ENCODE measurements around the gene SERPINB10. TPM values are rescaled to one million over a fixed set of nuclear protein-coding genes. Genes with fewer than 3 reads are reported as not detected.

SERPINB10 gene
- total and polyA plus RNA-seq, 2 donors from 2014 or later, result not detected

GRCh38 chr18:63890237-63890949 lies 17.4 kb upstream of the SERPINB10 start:
- H3K4me1 ChIP-seq (ENCODE audit: control insufficient read depth in 2 of 3, insufficient read depth in 2 of 3, low read depth in 1 of 3, low read length in 3 of 3), result no peaks in the 10 kb centered on the region
- no peaks in the 10 kb centered on the region for H3K9me3 ChIP-seq (ENCODE audit: control insufficient read depth in 2 of 3, insufficient read depth in 1 of 3, low read length in 3 of 3)
- no peak for DNase-seq
- intact Hi-C loops (cut with DNase I), result no loop called here
- no peaks in the 10 kb centered on the region for H3K36me3 ChIP-seq (ENCODE audit: control insufficient read depth in 2 of 3, insufficient read depth in 3 of 3, low read length in 3 of 3)
- FAIRE-seq, result no peak
- no peaks in the 10 kb centered on the region for H3K27me3 ChIP-seq (ENCODE audit: control insufficient read depth, insufficient read depth, low read length)
- no peak overlapping the region for H3K9ac ChIP-seq (ENCODE audit: low read length in 3 of 3)
- H3K27ac ChIP-seq (ENCODE audit: low read depth in 2 of 2, low read length in 2 of 2), result no peak overlapping the region
- no peak overlapping the region for H3K4me3 ChIP-seq (ENCODE audit: low read length in 3 of 3)
- TF ChIP-seq CTCF (IDR thresholded peaks at IDR 0.05; ENCODE audit: borderline replicate concordance, extremely low read depth, insufficient read depth), result no peak

- DNase-seq, result peak in 1 of 5 donors; percentile 21
- intact Hi-C loops (cut with DNase I), result no loop called here
Observed at GRCh38 chr18:63890950-63891304, 16.8 kb upstream of the SERPINB10 start.

DNA sequence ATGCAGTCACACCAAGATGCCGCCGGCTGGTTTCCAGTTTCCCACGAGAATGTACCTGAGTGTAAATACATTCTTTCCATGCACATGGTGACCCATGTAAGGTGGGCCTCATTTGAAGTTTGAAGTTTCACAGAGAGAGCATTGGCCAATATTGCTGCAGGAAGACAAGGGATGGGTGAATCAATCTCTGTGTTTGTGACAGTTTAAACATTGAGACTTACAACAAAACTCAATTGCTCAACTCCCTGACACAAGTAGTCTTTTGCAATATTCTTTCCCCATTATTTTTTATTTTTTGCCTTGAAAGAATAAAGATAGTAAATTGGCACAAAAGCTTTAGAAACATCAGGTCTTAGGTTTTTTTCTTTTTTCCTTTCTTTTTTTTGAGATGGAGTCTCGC lies 15.2 kb upstream of the SERPINB10 start:
- no peak overlapping the region for H3K27ac ChIP-seq (ENCODE audit: low read depth in 2 of 2, low read length in 2 of 2)
- H3K27me3 ChIP-seq (ENCODE audit: control insufficient read depth, insufficient read depth, low read length), result no peaks in the 10 kb centered on the region
- no peaks in the 10 kb centered on the region for H3K9me3 ChIP-seq (ENCODE audit: control insufficient read depth in 2 of 3, insufficient read depth in 1 of 3, low read length in 3 of 3)
- no peak for TF ChIP-seq CTCF (IDR thresholded peaks at IDR 0.05; ENCODE audit: borderline replicate concordance, extremely low read depth, insufficient read depth)
- no peak overlapping the region for H3K4me3 ChIP-seq (ENCODE audit: low read length in 3 of 3)
- no peak for DNase-seq
- no peak for FAIRE-seq
- no peak overlapping the region for H3K9ac ChIP-seq (ENCODE audit: low read length in 3 of 3)
- intact Hi-C loops (cut with DNase I), result no loop called here
- H3K4me1 ChIP-seq (ENCODE audit: control insufficient read depth in 2 of 3, insufficient read depth in 2 of 3, low read depth in 1 of 3, low read length in 3 of 3), result no peaks in the 10 kb centered on the region
- H3K36me3 ChIP-seq (ENCODE audit: control insufficient read depth in 2 of 3, insufficient read depth in 3 of 3, low read length in 3 of 3), result no peaks in the 10 kb centered on the region

More at GRCh38 chr18:63890950-63891304, 16.8 kb upstream of the SERPINB10 start:
- H3K27ac ChIP-seq (ENCODE audit: low read depth in 2 of 2, low read length in 2 of 2), result no peak overlapping the region
- no peak for TF ChIP-seq CTCF (IDR thresholded peaks at IDR 0.05; ENCODE audit: borderline replicate concordance, extremely low read depth, insufficient read depth)
- H3K9me3 ChIP-seq (ENCODE audit: control insufficient read depth in 2 of 3, insufficient read depth in 1 of 3, low read length in 3 of 3), result no peaks in the 10 kb centered on the region
- FAIRE-seq, result no peak
- no peaks in the 10 kb centered on the region for H3K4me1 ChIP-seq (ENCODE audit: control insufficient read depth in 2 of 3, insufficient read depth in 2 of 3, low read depth in 1 of 3, low read length in 3 of 3)
- H3K9ac ChIP-seq (ENCODE audit: low read length in 3 of 3), result no peak overlapping the region
- H3K36me3 ChIP-seq (ENCODE audit: control insufficient read depth in 2 of 3, insufficient read depth in 3 of 3, low read length in 3 of 3), result no peaks in the 10 kb centered on the region
- H3K4me3 ChIP-seq (ENCODE audit: low read length in 3 of 3), result no peak overlapping the region
- H3K27me3 ChIP-seq (ENCODE audit: control insufficient read depth, insufficient read depth, low read length), result no peaks in the 10 kb centered on the region

All from kidney (tissue), 14 donors.